ENCODE measurements around the gene ARHGEF2. TPM values are rescaled to one million over a fixed set of nuclear protein-coding genes. Genes with fewer than 3 reads are reported as not detected.

The ARHGEF2 gene
- total and polyA plus RNA-seq, 2 donors (not counting 1 experiment from before 2014, with no cell fraction given) = 241 to 245 TPM

DNA sequence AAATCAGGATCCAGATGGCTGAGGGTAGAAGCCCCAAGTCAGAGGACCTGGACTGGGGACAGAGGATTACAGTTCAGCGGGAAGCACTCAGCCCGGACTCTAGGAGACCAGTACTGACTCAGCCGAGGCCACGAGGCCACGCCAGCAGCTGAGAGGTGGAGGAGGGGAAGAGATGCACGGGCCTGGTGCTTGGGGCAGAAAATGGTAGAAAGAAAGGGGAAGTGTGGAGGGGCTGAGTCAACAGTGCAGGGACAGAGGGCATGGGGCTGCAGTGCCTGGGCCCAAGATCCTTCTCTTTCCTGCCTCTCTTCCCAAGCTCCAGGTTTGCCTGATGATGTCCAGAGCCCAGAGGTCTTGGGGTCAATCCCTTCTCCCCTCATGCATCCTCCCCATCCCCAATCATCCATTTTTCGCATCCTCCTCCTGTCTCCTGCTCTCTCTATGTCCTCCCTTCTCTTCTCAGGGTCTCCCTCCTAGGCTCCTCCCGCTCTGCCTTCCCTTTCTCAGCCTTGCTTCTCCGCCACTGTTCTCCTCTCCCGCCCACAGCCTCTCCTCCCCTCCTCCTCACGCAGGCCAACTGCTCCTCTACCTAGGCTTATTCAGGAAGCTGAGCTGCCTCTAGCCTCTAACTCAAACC is 7.7 kb downstream of the ARHGEF2 start:
- Histone ChIP-seq H3K79me2 (ENCODE audit: control insufficient read depth, insufficient read depth, low read length) (peaks cover 100% of the 10 kb centered on the region), H3K4me2 (replicated peaks; ENCODE audit: low read depth, low read length, poor library complexity, severe bottlenecking) (peak overlapping the region; percentile 73), H3K27me3 (replicated peaks in 1 of 4; ENCODE audit: control extremely low read depth in 1 of 4, control insufficient read depth in 3 of 4, insufficient read depth in 4 of 4, low read length in 3 of 4) (no peaks in the 10 kb centered on the region), H3K4me3 (ENCODE audit: control extremely low read depth in 1 of 5, extremely low read depth in 1 of 5, insufficient read depth in 1 of 5, low read depth in 2 of 5, low read length in 4 of 5) (peak overlapping the region in 4 of 5 experiments; percentile 6 to 34 (median 22)), H3K4me1 (ENCODE audit: control insufficient read depth in 2 of 2, insufficient read depth in 2 of 2, low read length in 2 of 2) (peaks cover 87 to 99% of the 10 kb centered on the region in 2 donors), H3K36me3 (replicated peaks in 1 of 2; ENCODE audit: control extremely low read depth in 1 of 2, control insufficient read depth in 1 of 2, extremely low read depth in 1 of 2, insufficient read depth in 2 of 2, low read length in 1 of 2) (peaks cover 10 to 71% of the 10 kb centered on the region in 2 experiments), H3K27ac (ENCODE audit: low read length in 2 of 2) (peak overlapping the region; percentile 41 to 79), H3K9me3 (ENCODE audit: control extremely low read depth in 1 of 3, control insufficient read depth in 2 of 3, insufficient read depth in 1 of 3, low read length in 2 of 3) (no peaks in the 10 kb centered on the region), H2AFZ (ENCODE audit: insufficient read depth, low read depth, low read length, poor library complexity, severe bottlenecking) (peak overlapping the region; percentile 24), H3K9ac (ENCODE audit: low read length) (peak overlapping the region; percentile 38), H4K20me1 (ENCODE audit: control insufficient read depth, insufficient read depth, low read length, poor library complexity, severe bottlenecking) (peaks cover 98% of the 10 kb centered on the region)
- TF ChIP-seq EZH2 (IDR thresholded peaks at IDR 0.05; ENCODE audit: borderline replicate concordance, insufficient read depth, low read depth, low read length, poor library complexity, severe bottlenecking) = no peak
- TF ChIP-seq CTCF (IDR thresholded peaks at IDR 0.05) = no peak
- H3K27me3 Mint-ChIP-seq = no peaks in the 10 kb centered on the region
- peak; percentile 79 for DNase-seq
- 4% methylated on average over 11 of the region's 11 CpGs for WGBS (ENCODE audit: insufficient coverage)
- H3K4me3 Mint-ChIP-seq = peak overlapping the region; percentile 79
- H3K4me1 Mint-ChIP-seq = peaks cover 95% of the 10 kb centered on the region
- ChIA-PET POLR2A (interaction anchor here (1.0 to 2.7 kb wide), 6 partner anchors 8 to 25 kb away, joined by 4 to 9 read pairs (median 6); partner anchors contain the start of gene ARHGEF2), CTCF (interaction anchor here (1.2 to 3.7 kb wide), 5 partner anchors 10 to 31 kb away, joined by 3 to 22 read pairs (median 13); partner anchors contain the start of gene RXFP4)
- intact Hi-C loops (cut with micrococcal nuclease) = loop anchor here (1.0 kb wide), 1 partner anchor 9 kb away; no protein-coding TSS in a partner anchor
- peak; percentile 95 for ATAC-seq (ENCODE audit: low read depth)
- H3K9me3 Mint-ChIP-seq (ENCODE audit: insufficient read depth) = no peaks in the 10 kb centered on the region
- peak overlapping the region; percentile 91 for H3K27ac Mint-ChIP-seq

- Histone ChIP-seq H3K9ac (ENCODE audit: low read length) (no peak overlapping the region), H3K79me2 (ENCODE audit: control insufficient read depth, insufficient read depth, low read length) (peaks cover 100% of the 10 kb centered on the region), H2AFZ (ENCODE audit: insufficient read depth, low read depth, low read length, poor library complexity, severe bottlenecking) (no peak overlapping the region), H3K4me2 (replicated peaks; ENCODE audit: low read depth, low read length, poor library complexity, severe bottlenecking) (peak overlapping the region; percentile 73), H3K27ac (ENCODE audit: low read length in 2 of 2) (peak overlapping the region; percentile 26 to 79), H3K4me1 (ENCODE audit: control insufficient read depth in 2 of 2, insufficient read depth in 2 of 2, low read length in 2 of 2) (peaks cover 74 to 96% of the 10 kb centered on the region in 2 donors), H3K27me3 (replicated peaks in 1 of 4; ENCODE audit: control extremely low read depth in 1 of 4, control insufficient read depth in 3 of 4, insufficient read depth in 4 of 4, low read length in 3 of 4) (no peaks in the 10 kb centered on the region), H3K4me3 (ENCODE audit: control extremely low read depth in 1 of 5, extremely low read depth in 1 of 5, insufficient read depth in 1 of 5, low read depth in 2 of 5, low read length in 4 of 5) (no peak overlapping the region), H4K20me1 (ENCODE audit: control insufficient read depth, insufficient read depth, low read length, poor library complexity, severe bottlenecking) (peaks cover 96% of the 10 kb centered on the region), H3K36me3 (replicated peaks in 1 of 2; ENCODE audit: control extremely low read depth in 1 of 2, control insufficient read depth in 1 of 2, extremely low read depth in 1 of 2, insufficient read depth in 2 of 2, low read length in 1 of 2) (peaks cover 12 to 77% of the 10 kb centered on the region in 2 experiments), H3K9me3 (ENCODE audit: control extremely low read depth in 1 of 3, control insufficient read depth in 2 of 3, insufficient read depth in 1 of 3, low read length in 2 of 3) (no peaks in the 10 kb centered on the region)
- TF ChIP-seq CTCF (IDR thresholded peaks at IDR 0.05) (no peak), EZH2 (IDR thresholded peaks at IDR 0.05; ENCODE audit: borderline replicate concordance, insufficient read depth, low read depth, low read length, poor library complexity, severe bottlenecking) (no peak)
- peak overlapping the region; percentile 91 for H3K27ac Mint-ChIP-seq
- H3K4me1 Mint-ChIP-seq = peaks cover 88% of the 10 kb centered on the region
- CTCF ChIA-PET = interaction anchor here (0.6 to 5.4 kb wide), 6 partner anchors 8 to 208 kb away, joined by 3 to 39 read pairs (median 11); partner anchors contain the start of genes ARHGEF2 and RXFP4
- intact Hi-C loops (cut with micrococcal nuclease) = no loop called here
- H3K27me3 Mint-ChIP-seq = no peaks in the 10 kb centered on the region
- WGBS (ENCODE audit: insufficient coverage) = 98% methylated on average over 3 of the region's 9 CpGs
- H3K4me3 Mint-ChIP-seq = peak overlapping the region; percentile 79
- no peak for ATAC-seq (ENCODE audit: low read depth)
- POLR2A ChIA-PET = interaction anchor here (1.2 to 2.7 kb wide), 2 partner anchors 14 to 22 kb away, joined by 4 to 7 read pairs; no protein-coding TSS in a partner anchor
- no peak for DNase-seq
- H3K9me3 Mint-ChIP-seq (ENCODE audit: insufficient read depth) = no peaks in the 10 kb centered on the region
Measured at GRCh38 chr1:155969377-155969791, 9.0 kb downstream of the ARHGEF2 start.
